ENCODE measurements around the gene SLC38A5. TPM values are rescaled to one million over a fixed set of nuclear protein-coding genes. Genes with fewer than 3 reads are reported as not detected.
"Not testable (repeated sequence)": the region's sequence is repeated elsewhere in the genome, so short reads cannot be mapped to it uniquely, and the experiment has no call there.

The SLC38A5 gene
- 36.8 TPM for polyA plus RNA-seq (2013)

GRCh38 chrX:48470110-48470832 lies at the start of gene SLC38A5:
Gene SLC38A5, minus strand, starts transcription at chrX:48470260. Its CDS starts 2,336 bp downstream, at chrX:48467924.
- H3K4me1 ChIP-seq (ENCODE audit: control extremely low read depth in 1 of 4, control insufficient read depth in 4 of 4, insufficient read depth in 4 of 4, low read length in 3 of 4): peaks cover 0 to 31% (median 19%) of the 10 kb centered on the region in 4 experiments
- H3K27ac ChIP-seq (ENCODE audit: insufficient read depth in 1 of 2, low read depth in 1 of 2, low read length in 2 of 2, poor library complexity in 1 of 2, severe bottlenecking in 2 of 2): peak within 1 kb of the TSS in 1 of 2 experiments; percentile 80
- ChIA-PET CTCF (no interaction called here), POLR2A (no interaction called here)
- H3K4me3 ChIP-seq (ENCODE audit: control insufficient read depth in 1 of 7, extremely low read depth in 1 of 7, insufficient read depth in 4 of 7, low read depth in 2 of 7, low read length in 6 of 7): peak within 1 kb of the TSS; percentile 43 to 87 (median 76)
- peaks cover 0 to 11% (median 3%) of the 10 kb centered on the region in 4 experiments for H3K36me3 ChIP-seq (ENCODE audit: control insufficient read depth in 4 of 4, insufficient read depth in 4 of 4, low read length in 3 of 4)
- H3K27me3 ChIP-seq (replicated peaks in 2 of 5; ENCODE audit: control insufficient read depth in 4 of 5, insufficient read depth in 5 of 5, low read length in 4 of 5): no peaks in the 10 kb centered on the region
- WGBS (ENCODE audit: insufficient coverage): 81% methylated on average over 13 of the region's 18 CpGs
- no peaks in the 10 kb centered on the region for H3K9me3 ChIP-seq (ENCODE audit: control extremely low read depth in 1 of 5, control insufficient read depth in 4 of 5, insufficient read depth in 2 of 5, low read depth in 1 of 5, low read length in 4 of 5)
- no peak for DNase-seq

DNA sequence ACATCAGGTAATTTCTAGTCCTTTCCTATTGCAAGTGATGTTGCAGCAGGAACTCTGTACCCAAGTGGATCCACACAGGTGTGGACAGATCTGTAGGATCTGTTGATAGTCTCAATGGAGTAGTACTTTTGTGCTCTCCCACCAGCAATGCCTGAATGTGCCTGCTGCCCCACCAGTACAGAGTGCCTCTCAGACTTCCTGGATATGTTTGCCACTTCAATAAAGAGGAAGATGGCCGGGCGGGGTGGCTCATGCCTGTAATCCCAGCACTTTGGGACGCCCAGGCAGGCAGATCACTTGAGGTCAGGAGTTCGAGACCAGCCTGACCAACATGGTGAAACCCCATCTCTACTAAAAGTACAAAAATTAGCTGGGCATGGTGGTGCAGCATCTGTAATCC lies 49.4 kb upstream of the SLC38A5 start:
- DNase-seq; CTCF ChIA-PET; H3K27me3 ChIP-seq (replicated peaks in 2 of 5; ENCODE audit: control insufficient read depth in 4 of 5, insufficient read depth in 5 of 5, low read length in 4 of 5); H3K4me3 ChIP-seq (ENCODE audit: control insufficient read depth in 1 of 7, extremely low read depth in 1 of 7, insufficient read depth in 4 of 7, low read depth in 2 of 7, low read length in 6 of 7); H3K36me3 ChIP-seq (ENCODE audit: control insufficient read depth in 4 of 4, insufficient read depth in 4 of 4, low read length in 3 of 4); H3K9me3 ChIP-seq (ENCODE audit: control extremely low read depth in 1 of 5, control insufficient read depth in 4 of 5, insufficient read depth in 2 of 5, low read depth in 1 of 5, low read length in 4 of 5); H3K27ac ChIP-seq (ENCODE audit: insufficient read depth in 1 of 2, low read depth in 1 of 2, low read length in 2 of 2, poor library complexity in 1 of 2, severe bottlenecking in 2 of 2); POLR2A ChIA-PET: not testable (repeated sequence)
- WGBS (ENCODE audit: insufficient coverage): 32% methylated on average over 3 of the region's 4 CpGs
- H3K4me1 ChIP-seq (ENCODE audit: control extremely low read depth in 1 of 4, control insufficient read depth in 4 of 4, insufficient read depth in 4 of 4, low read length in 3 of 4): peaks cover 5 to 28% (median 20%) of the 10 kb centered on the region in 4 experiments

DNA sequence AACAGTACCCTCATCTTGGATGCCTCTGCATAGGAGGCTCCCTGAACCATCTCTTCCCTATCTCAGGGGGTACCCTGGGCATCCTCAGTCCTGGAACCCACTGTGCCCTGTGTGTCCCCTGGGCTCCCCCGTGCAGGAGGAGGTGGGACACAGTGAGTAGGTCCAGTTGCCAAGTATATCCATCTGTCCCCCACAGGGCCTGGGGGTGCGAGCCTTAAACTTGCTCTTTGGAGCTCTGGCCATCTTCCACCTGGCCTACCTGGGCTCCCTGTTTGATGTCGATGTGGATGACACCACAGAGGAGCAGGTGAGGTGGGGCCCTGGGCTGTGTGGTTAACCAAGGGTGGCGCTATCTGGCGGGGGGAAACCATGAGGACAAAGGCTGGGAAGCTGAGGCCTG lies 46.9 kb upstream of the SLC38A5 start:
- Histone ChIP-seq H3K9me3 (ENCODE audit: control extremely low read depth in 1 of 5, control insufficient read depth in 4 of 5, insufficient read depth in 2 of 5, low read depth in 1 of 5, low read length in 4 of 5) (no peaks in the 10 kb centered on the region), H3K4me1 (ENCODE audit: control extremely low read depth in 1 of 4, control insufficient read depth in 4 of 4, insufficient read depth in 4 of 4, low read length in 3 of 4) (peaks cover 5 to 17% (median 11%) of the 10 kb centered on the region in 4 experiments), H3K36me3 (ENCODE audit: control insufficient read depth in 4 of 4, insufficient read depth in 4 of 4, low read length in 3 of 4) (peaks cover 0 to 8% (median 0%) of the 10 kb centered on the region in 4 experiments), H3K27ac (ENCODE audit: insufficient read depth in 1 of 2, low read depth in 1 of 2, low read length in 2 of 2, poor library complexity in 1 of 2, severe bottlenecking in 2 of 2) (no peak overlapping the region), H3K4me3 (ENCODE audit: control insufficient read depth in 1 of 7, extremely low read depth in 1 of 7, insufficient read depth in 4 of 7, low read depth in 2 of 7, low read length in 6 of 7) (no peak overlapping the region), H3K27me3 (replicated peaks in 2 of 5; ENCODE audit: control insufficient read depth in 4 of 5, insufficient read depth in 5 of 5, low read length in 4 of 5) (no peaks in the 10 kb centered on the region)
- WGBS (ENCODE audit: insufficient coverage): 64% methylated on average over 3 of the region's 5 CpGs
- no peak for DNase-seq
- ChIA-PET POLR2A (no interaction called here), CTCF (no interaction called here)

DNA sequence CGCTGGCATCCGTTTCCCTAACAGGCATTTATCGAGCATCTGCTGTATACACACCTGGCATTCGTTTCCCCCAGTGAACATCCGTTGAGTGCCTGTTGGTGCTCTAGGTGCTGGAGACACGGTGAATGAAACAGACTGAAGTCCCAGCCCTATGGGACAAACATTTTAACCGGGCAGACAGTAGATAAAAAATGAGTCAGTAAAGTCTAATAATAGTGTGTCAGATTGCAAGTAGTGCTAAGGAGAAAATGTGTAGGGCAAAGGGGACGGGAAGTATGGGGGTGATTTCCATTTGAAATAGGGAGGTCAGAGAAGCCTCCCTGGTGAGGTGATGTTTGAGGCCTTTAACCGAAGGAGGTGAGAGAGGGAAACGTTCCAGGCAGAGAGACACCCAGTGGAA lies 46.2 kb upstream of the SLC38A5 start:
- Histone ChIP-seq H3K27me3 (replicated peaks in 2 of 5; ENCODE audit: control insufficient read depth in 4 of 5, insufficient read depth in 5 of 5, low read length in 4 of 5) (no peaks in the 10 kb centered on the region), H3K4me1 (ENCODE audit: control extremely low read depth in 1 of 4, control insufficient read depth in 4 of 4, insufficient read depth in 4 of 4, low read length in 3 of 4) (peaks cover 5 to 17% (median 11%) of the 10 kb centered on the region in 4 experiments), H3K4me3 (ENCODE audit: control insufficient read depth in 1 of 7, extremely low read depth in 1 of 7, insufficient read depth in 4 of 7, low read depth in 2 of 7, low read length in 6 of 7) (no peak overlapping the region), H3K9me3 (ENCODE audit: control extremely low read depth in 1 of 5, control insufficient read depth in 4 of 5, insufficient read depth in 2 of 5, low read depth in 1 of 5, low read length in 4 of 5) (no peaks in the 10 kb centered on the region), H3K27ac (ENCODE audit: insufficient read depth in 1 of 2, low read depth in 1 of 2, low read length in 2 of 2, poor library complexity in 1 of 2, severe bottlenecking in 2 of 2) (no peak overlapping the region), H3K36me3 (ENCODE audit: control insufficient read depth in 4 of 4, insufficient read depth in 4 of 4, low read length in 3 of 4) (peaks cover 0 to 8% (median 0%) of the 10 kb centered on the region in 4 experiments)
- WGBS (ENCODE audit: insufficient coverage): 93% methylated on average over 10 of the region's 10 CpGs
- CTCF ChIA-PET: no interaction called here
- POLR2A ChIA-PET: no interaction called here
- DNase-seq: no peak

DNA sequence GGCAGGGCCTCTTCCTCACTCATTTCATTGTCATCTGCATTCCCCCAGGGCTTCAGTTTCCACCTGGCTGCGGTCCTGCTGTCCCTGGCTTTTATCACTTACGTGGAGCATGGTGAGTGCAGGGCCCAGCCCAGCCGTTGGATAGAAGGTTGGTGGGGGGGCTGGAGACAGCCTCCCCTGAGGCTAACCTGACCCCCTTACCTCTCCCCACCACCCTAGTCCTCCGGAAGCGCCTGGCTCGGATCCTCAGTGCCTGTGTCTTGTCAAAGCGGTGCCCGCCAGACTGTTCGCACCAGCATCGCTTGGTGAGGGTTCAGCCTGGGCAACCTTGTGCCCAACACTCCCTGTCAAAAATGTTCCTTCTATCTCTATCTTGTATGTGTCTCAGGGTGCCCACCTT lies 45.8 kb upstream of the SLC38A5 start:
- WGBS (ENCODE audit: insufficient coverage): 84% methylated on average over 6 of the region's 10 CpGs
- H3K36me3 ChIP-seq (ENCODE audit: control insufficient read depth in 4 of 4, insufficient read depth in 4 of 4, low read length in 3 of 4): peaks cover 0 to 8% (median 0%) of the 10 kb centered on the region in 4 experiments
- H3K9me3 ChIP-seq (ENCODE audit: control extremely low read depth in 1 of 5, control insufficient read depth in 4 of 5, insufficient read depth in 2 of 5, low read depth in 1 of 5, low read length in 4 of 5): no peaks in the 10 kb centered on the region
- H3K27me3 ChIP-seq (replicated peaks in 2 of 5; ENCODE audit: control insufficient read depth in 4 of 5, insufficient read depth in 5 of 5, low read length in 4 of 5): no peaks in the 10 kb centered on the region
- no peak overlapping the region for H3K27ac ChIP-seq (ENCODE audit: insufficient read depth in 1 of 2, low read depth in 1 of 2, low read length in 2 of 2, poor library complexity in 1 of 2, severe bottlenecking in 2 of 2)
- H3K4me3 ChIP-seq (ENCODE audit: control insufficient read depth in 1 of 7, extremely low read depth in 1 of 7, insufficient read depth in 4 of 7, low read depth in 2 of 7, low read length in 6 of 7): no peak overlapping the region
- H3K4me1 ChIP-seq (ENCODE audit: control extremely low read depth in 1 of 4, control insufficient read depth in 4 of 4, insufficient read depth in 4 of 4, low read length in 3 of 4): peaks cover 1 to 13% (median 7%) of the 10 kb centered on the region in 4 experiments
- ChIA-PET POLR2A (no interaction called here), CTCF (no interaction called here)
- no peak for DNase-seq

DNA sequence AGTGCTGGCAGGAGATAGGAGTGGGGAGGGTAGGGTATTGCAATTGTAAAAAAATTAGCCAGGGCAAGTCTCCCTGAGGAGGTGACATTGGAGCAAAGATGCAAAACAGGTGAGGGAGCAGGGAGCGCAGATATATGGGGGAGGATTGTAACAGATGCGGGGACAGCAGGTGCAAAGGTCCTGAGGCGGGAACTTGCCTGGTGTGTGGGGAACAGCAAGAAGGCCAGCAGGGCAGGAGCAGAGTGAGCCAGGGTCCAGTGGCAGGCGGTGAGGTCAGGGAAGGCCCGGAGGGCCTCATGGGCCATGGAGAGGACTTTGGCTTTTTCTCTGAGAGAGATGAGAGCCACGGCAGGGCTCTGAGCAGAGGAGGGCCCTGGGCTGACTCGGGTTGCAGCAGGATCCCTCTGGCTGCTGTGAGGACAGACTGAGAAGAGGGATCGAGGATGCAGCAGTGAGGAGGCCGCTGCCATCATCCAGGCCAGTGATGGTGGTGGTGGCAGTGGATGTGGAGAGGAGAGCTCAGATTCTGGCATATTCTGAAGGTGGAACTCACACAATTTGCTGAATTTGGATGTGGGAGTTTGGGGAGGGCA lies 44.9 kb upstream of the SLC38A5 start:
- Histone ChIP-seq H3K27me3 (replicated peaks in 2 of 5; ENCODE audit: control insufficient read depth in 4 of 5, insufficient read depth in 5 of 5, low read length in 4 of 5) (no peaks in the 10 kb centered on the region), H3K9me3 (ENCODE audit: control extremely low read depth in 1 of 5, control insufficient read depth in 4 of 5, insufficient read depth in 2 of 5, low read depth in 1 of 5, low read length in 4 of 5) (no peaks in the 10 kb centered on the region), H3K4me1 (ENCODE audit: control extremely low read depth in 1 of 4, control insufficient read depth in 4 of 4, insufficient read depth in 4 of 4, low read length in 3 of 4) (peaks cover 0 to 5% (median 1%) of the 10 kb centered on the region in 4 experiments), H3K4me3 (ENCODE audit: control insufficient read depth in 1 of 7, extremely low read depth in 1 of 7, insufficient read depth in 4 of 7, low read depth in 2 of 7, low read length in 6 of 7) (no peak overlapping the region), H3K36me3 (ENCODE audit: control insufficient read depth in 4 of 4, insufficient read depth in 4 of 4, low read length in 3 of 4) (peaks cover 0 to 8% (median 0%) of the 10 kb centered on the region in 4 experiments), H3K27ac (ENCODE audit: insufficient read depth in 1 of 2, low read depth in 1 of 2, low read length in 2 of 2, poor library complexity in 1 of 2, severe bottlenecking in 2 of 2) (no peak overlapping the region)
- ChIA-PET POLR2A (no interaction called here), CTCF (no interaction called here)
- no peak for DNase-seq
- 95% methylated on average over 8 of the region's 9 CpGs for WGBS (ENCODE audit: insufficient coverage)

DNA sequence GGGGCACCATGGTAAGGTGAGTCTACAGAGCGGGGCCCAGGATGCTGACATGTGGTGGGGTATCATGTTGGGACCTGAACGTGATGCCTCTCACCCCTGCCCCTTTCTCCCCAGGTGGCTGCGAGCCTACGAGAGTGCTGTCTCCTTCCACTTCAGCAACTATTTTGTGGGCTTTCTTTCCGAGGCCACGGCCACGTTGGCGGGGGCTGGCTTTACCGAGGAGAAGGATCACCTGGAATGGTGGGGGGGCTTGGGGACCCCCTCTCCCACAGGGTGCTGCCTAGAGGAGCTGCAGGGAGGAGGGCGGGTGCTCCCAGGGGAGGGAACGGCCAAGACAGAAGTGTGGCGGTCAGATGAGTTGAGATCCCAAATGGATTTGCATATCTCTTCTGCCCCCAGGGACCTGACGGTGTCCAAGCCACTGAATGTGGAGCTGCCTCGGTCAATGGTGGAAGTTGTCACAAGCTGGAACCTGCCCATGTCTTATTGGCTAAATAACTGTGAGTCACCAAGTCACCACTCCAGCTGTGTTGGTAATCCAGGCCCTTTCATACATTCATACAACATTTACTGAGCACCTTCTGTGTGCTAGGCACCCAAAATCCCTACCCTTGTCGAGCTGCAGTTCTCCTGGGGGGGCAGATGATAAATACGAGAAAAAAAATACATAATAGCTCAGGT lies 44.2 kb upstream of the SLC38A5 start:
- H3K9me3 ChIP-seq (ENCODE audit: control extremely low read depth in 1 of 5, control insufficient read depth in 4 of 5, insufficient read depth in 2 of 5, low read depth in 1 of 5, low read length in 4 of 5): peaks cover 0 to 3% (median 0%) of the 10 kb centered on the region in 5 experiments
- H3K27me3 ChIP-seq (replicated peaks in 2 of 5; ENCODE audit: control insufficient read depth in 4 of 5, insufficient read depth in 5 of 5, low read length in 4 of 5): no peaks in the 10 kb centered on the region
- 90% methylated on average over 13 of the region's 16 CpGs for WGBS (ENCODE audit: insufficient coverage)
- POLR2A ChIA-PET: no interaction called here
- H3K4me3 ChIP-seq (ENCODE audit: control insufficient read depth in 1 of 7, extremely low read depth in 1 of 7, insufficient read depth in 4 of 7, low read depth in 2 of 7, low read length in 6 of 7): no peak overlapping the region
- no peak for DNase-seq
- no peak overlapping the region for H3K27ac ChIP-seq (ENCODE audit: insufficient read depth in 1 of 2, low read depth in 1 of 2, low read length in 2 of 2, poor library complexity in 1 of 2, severe bottlenecking in 2 of 2)
- CTCF ChIA-PET: no interaction called here
- H3K4me1 ChIP-seq (ENCODE audit: control extremely low read depth in 1 of 4, control insufficient read depth in 4 of 4, insufficient read depth in 4 of 4, low read length in 3 of 4): peaks cover 0 to 5% (median under 1%) of the 10 kb centered on the region in 4 experiments
- H3K36me3 ChIP-seq (ENCODE audit: control insufficient read depth in 4 of 4, insufficient read depth in 4 of 4, low read length in 3 of 4): peaks cover 0 to 8% (median 0%) of the 10 kb centered on the region in 4 experiments
